Measurements from ENCODE around the gene LAX1.

DNA sequence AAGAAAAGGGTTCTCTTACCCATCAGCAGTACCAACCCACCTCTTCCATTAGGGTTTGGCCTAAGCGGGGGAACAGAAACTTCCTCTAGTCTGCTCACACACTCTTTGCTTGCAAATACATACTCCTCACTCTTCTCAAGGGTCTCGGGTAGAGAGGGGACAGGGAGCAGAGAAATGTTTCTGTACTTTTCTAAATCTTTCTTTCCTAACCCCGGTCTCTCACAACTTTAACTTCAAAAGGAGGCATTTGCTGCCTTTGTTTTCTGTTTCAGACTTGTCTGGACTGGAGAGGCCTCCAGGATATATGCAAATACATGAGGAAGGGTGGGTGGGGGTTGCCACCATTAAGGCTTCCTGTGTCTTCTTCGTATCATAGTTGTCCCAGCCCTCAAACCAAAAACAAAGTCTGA, 10.5 kb upstream of the LAX1 start:
- TF ChIP-seq HDAC2 (IDR thresholded peaks at IDR 0.05) (no peak), POLR2A (IDR thresholded peaks at IDR 0.05; ENCODE audit: low read length) (no peak), BHLHE40 (IDR thresholded peaks at IDR 0.05; ENCODE audit: low read depth, low read length) (no peak)
